Right lobe of liver (tissue), 6 donors: ENCODE data around the gene ARPP21. TPM values are rescaled to one million over a fixed set of nuclear protein-coding genes. Genes with fewer than 3 reads are reported as not detected.

Experiments
- ATAC-seq, 4 donors: fragments of 200-7000 bp; cut with Tn5 transposase; one replicate each; pipeline ENCODE4 v1.9.1; 2020; ENCODE audit warnings: mild to moderate bottlenecking in 4 of 4, moderate library complexity in 4 of 4
- DNase-seq, 3 donors: peaks; one replicate each; pipeline ENCODE4 v3.0.0-alpha.2; 2020
- H3K27ac ChIP-seq, 3 donors: fragments of 200-600 bp; one replicate each; pipeline ENCODE4 v1.8.0; 2022
- H3K27me3 ChIP-seq, 2 donors: fragments of 200-600 bp; one replicate each; pipeline ENCODE4 v1.8.0; 2022
- H3K36me3 ChIP-seq, 4 donors: fragments of 200-600 bp; sonication (generic) in 1 of 4; one replicate each; pipeline versions ENCODE4 v1.5.1 to v1.8.0; 2017 to 2022; ENCODE audit warnings: control low read depth in 1 of 4
- H3K4me1 ChIP-seq, 4 donors: fragments of 200-600 bp; sonication (generic) in 1 of 4; one replicate each; pipeline versions ENCODE4 v1.5.1 to v1.8.0; 2017 to 2022; ENCODE audit warnings: control low read depth in 1 of 4
- H3K4me3 ChIP-seq, 3 donors: fragments of 200-600 bp; one replicate each; pipeline ENCODE4 v1.8.0; 2022
- H3K9me3 ChIP-seq, 4 donors: fragments of 200-600 bp; sonication (generic) in 1 of 4; one replicate each; pipeline versions ENCODE4 v1.5.1 to v1.8.0; 2017 to 2022; ENCODE audit warnings: control low read depth in 1 of 4
- CTCF ChIP-seq, 4 donors: fragments of 200-600 bp in 3 of 4; fragments of 450-650 bp in 1 of 4; IDR thresholded peaks; one replicate each; pipeline versions ENCODE4 v1.5.1 to v1.8.0; 2016 to 2022; ENCODE audit warnings: antibody characterized with exemption in 4 of 4, mild to moderate bottlenecking in 2 of 4
- POLR2A ChIP-seq: fragments of 450-650 bp; IDR thresholded peaks from one replicate; pipeline ENCODE4 v1.6.1; 2017; ENCODE audit warnings: antibody characterized with exemption, mild to moderate bottlenecking
- WGBS: methylation state at CpG from one replicate; pipeline ENCODE4 v1.1.6; 2018; ENCODE audit warnings: low coverage, low lambda C conversion rate; ENCODE audit not compliant: insufficient coverage; ENCODE audit errors: missing lambda C conversion rate; 5-methylcytosine and 5-hydroxymethylcytosine counted together
- intact Hi-C, 2 donors: fragments of 100-400 bp; cut with DNase I; formaldehyde crosslinking; loops; one replicate each; pipeline versions ENCODE4 v1.11.2 to v1.14.1; 2022
- total RNA-seq, 6 experiments: library from RNA; depleted of rRNA in 2 of 6; stranded (reverse); fragments of >200 nt in 2 of 6; fragmentation: NEBNext Ultra II Directional in 3 of 6; extraction: Animal tissue kit (Norgen Biotek cat#: 25700) in 3 of 6; gene quantifications; one replicate each; pipeline versions ENCODE4 v1.1.0 to v1.2.4, GENCODE V29; 2016 to 2023
- donor health status: DM: no; HTN: yes; CAD: no.
- donor health status: DM: no; HTN: no; CAD: no.
- donor health status: DM: no; HTN: no; CAD: no.
- donor health status: DM: no; HTN: yes; CAD: no.
- donor health status: DM: no; HTN: yes; CAD: no.

ARPP21 gene
- total RNA-seq, 6 experiments from 2014 or later = 0.51 to 1.8 (median 0.92) TPM; not detected in 1

DNA sequence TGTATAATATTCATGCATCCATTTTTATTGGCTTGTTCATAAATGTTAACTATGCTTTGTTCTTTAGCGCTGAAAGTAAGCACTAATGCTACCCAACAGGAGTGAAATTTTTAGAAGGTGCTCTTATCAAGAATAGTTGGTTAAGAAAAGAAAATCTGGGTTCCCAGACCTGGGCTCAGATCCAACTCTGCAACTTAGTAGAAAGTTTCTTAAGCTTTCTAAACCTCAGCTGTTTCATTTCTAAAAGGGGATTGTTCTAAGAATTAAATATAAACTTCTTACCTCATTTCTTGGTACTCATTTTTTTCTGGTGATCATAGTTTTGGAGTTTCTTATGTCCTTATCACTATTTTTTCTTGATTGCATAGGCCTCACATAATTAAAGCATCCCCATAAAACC is 12.1 kb downstream of the ARPP21 start:
- WGBS = 100% methylated on average over 1 of the region's 1 CpG
- intact Hi-C loops = no loop called here
- no peak overlapping the region for H3K27ac ChIP-seq
- no peaks in the 10 kb centered on the region for H3K9me3 ChIP-seq
- no peaks in the 10 kb centered on the region for H3K4me1 ChIP-seq
- DNase-seq (no peak), ATAC-seq (no peak)
- TF ChIP-seq CTCF (IDR thresholded peaks at IDR 0.05) (no peak), POLR2A (no peak)
- H3K4me3 ChIP-seq = no peak overlapping the region
- no peaks in the 10 kb centered on the region for H3K27me3 ChIP-seq
- no peaks in the 10 kb centered on the region for H3K36me3 ChIP-seq

- no peaks in the 10 kb centered on the region for H3K36me3 ChIP-seq
- TF ChIP-seq POLR2A = no peak
- no peak for TF ChIP-seq CTCF (IDR thresholded peaks at IDR 0.05)
- intact Hi-C loops = no loop called here
- DNase-seq (no peak), ATAC-seq (peak in 1 of 4 donors; percentile 52)
- no peak overlapping the region for H3K27ac ChIP-seq
- H3K9me3 ChIP-seq = no peaks in the 10 kb centered on the region
- H3K4me3 ChIP-seq = no peak overlapping the region
- H3K4me1 ChIP-seq = no peaks in the 10 kb centered on the region
- H3K27me3 ChIP-seq = no peaks in the 10 kb centered on the region
- WGBS = 64% methylated on average over 1 of the region's 1 CpG
These were observed 12.5 kb downstream of the ARPP21 start for GRCh38 chr3:35651851-35652250.

- intact Hi-C loops = no loop called here
- no peaks in the 10 kb centered on the region for H3K9me3 ChIP-seq
- DNase-seq (no peak), ATAC-seq (no peak)
- TF ChIP-seq POLR2A = no peak
- TF ChIP-seq CTCF (IDR thresholded peaks at IDR 0.05) = no peak
- no peak overlapping the region for H3K27ac ChIP-seq
- H3K4me3 ChIP-seq = no peak overlapping the region
- H3K27me3 ChIP-seq = no peaks in the 10 kb centered on the region
- no peaks in the 10 kb centered on the region for H3K4me1 ChIP-seq
- H3K36me3 ChIP-seq = no peaks in the 10 kb centered on the region
- WGBS = 86% methylated on average over 7 of the region's 7 CpGs
These were observed 14.0 kb downstream of the ARPP21 start for GRCh38 chr3:35653347-35653746.

DNA sequence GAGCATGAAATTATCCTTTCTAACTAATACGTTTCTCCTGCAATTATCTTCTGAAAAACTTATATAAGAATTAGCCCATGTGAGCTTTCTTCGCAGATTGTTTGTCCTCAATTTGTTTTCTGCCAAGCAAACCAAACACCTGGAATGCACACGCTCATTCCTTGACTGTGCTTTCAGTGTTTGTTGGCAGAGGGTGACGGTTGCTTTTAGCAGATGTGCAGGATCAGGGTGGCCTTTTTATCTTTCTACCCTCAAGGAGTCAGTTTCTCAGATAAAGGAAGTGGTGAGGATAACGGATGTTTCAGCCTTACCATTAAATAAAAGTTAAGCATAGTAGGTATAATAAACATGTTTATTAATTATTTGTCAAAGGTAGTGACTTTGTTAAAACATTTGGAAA is 15.2 kb downstream of the ARPP21 start:
- no peaks in the 10 kb centered on the region for H3K9me3 ChIP-seq
- DNase-seq (no peak), ATAC-seq (no peak)
- WGBS = 43% methylated on average over 5 of the region's 5 CpGs
- no peak overlapping the region for H3K27ac ChIP-seq
- TF ChIP-seq CTCF (IDR thresholded peaks at IDR 0.05) (no peak), POLR2A (no peak)
- peaks cover 0 to 2% (median 0%) of the 10 kb centered on the region in 4 donors for H3K4me1 ChIP-seq
- H3K27me3 ChIP-seq = no peaks in the 10 kb centered on the region
- H3K4me3 ChIP-seq = no peak overlapping the region
- intact Hi-C loops = no loop called here
- H3K36me3 ChIP-seq = no peaks in the 10 kb centered on the region

- Histone ChIP-seq H3K4me3 (no peak overlapping the region), H3K27ac (no peak overlapping the region), H3K9me3 (no peaks in the 10 kb centered on the region), H3K4me1 (peaks cover 0 to 13% (median 4%) of the 10 kb centered on the region in 4 donors), H3K36me3 (no peaks in the 10 kb centered on the region), H3K27me3 (no peaks in the 10 kb centered on the region)
- no peak for ATAC-seq
- TF ChIP-seq POLR2A = no peak
- TF ChIP-seq CTCF (IDR thresholded peaks at IDR 0.05) = no peak
- no peak for DNase-seq
- WGBS = 75% methylated on average over 1 of the region's 1 CpG
- intact Hi-C loops = no loop called here
These were observed 19.4 kb downstream of the ARPP21 start for GRCh38 chr3:35658686-35659085.
